Measurements from ENCODE around the gene GRIN2A.

GRIN2A gene

DNA sequence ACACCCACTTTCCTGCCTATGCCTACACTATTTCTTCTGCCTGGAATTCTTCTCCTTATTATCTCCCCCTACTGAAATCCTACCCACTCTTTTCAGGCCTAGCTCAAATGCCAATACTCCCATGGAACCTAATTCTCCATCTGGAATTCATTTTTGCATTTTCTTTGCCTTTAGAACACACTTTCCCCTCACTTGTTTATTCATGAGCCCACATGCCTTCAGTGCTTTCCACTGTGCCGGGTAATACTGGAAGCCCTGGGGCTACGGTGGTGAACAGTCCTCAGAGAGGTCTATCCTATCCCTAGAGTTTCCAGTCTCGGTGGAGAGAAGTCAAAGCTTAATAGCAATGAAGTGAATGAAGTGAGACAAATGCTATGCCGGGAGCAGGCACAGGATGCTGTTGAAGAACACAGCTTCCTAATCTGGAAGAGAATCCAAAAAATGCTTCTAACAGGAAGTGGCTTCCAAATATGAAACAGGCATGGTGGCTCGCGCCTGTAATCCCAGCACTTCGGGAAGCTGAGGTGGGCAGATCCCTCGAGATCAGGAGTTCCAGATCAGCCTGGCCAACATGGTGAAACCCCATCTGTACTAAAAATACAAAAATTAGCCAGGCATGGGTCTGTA is 322.4 kb downstream of the GRIN2A start:
- TF ChIP-seq, protein P1, sequence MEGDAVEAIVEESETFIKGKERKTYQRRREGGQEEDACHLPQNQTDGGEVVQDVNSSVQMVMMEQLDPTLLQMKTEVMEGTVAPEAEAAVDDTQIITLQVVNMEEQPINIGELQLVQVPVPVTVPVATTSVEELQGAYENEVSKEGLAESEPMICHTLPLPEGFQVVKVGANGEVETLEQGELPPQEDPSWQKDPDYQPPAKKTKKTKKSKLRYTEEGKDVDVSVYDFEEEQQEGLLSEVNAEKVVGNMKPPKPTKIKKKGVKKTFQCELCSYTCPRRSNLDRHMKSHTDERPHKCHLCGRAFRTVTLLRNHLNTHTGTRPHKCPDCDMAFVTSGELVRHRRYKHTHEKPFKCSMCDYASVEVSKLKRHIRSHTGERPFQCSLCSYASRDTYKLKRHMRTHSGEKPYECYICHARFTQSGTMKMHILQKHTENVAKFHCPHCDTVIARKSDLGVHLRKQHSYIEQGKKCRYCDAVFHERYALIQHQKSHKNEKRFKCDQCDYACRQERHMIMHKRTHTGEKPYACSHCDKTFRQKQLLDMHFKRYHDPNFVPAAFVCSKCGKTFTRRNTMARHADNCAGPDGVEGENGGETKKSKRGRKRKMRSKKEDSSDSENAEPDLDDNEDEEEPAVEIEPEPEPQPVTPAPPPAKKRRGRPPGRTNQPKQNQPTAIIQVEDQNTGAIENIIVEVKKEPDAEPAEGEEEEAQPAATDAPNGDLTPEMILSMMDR (IDR thresholded peaks at IDR 0.05; ENCODE audit: low read depth, low read length, missing control alignments), result no peak
- in situ Hi-C loops (cut with HindIII; ENCODE audit: low pct_ligation_motif_present, low sequenced_read_pairs), result no loop called here
- Histone ChIP-seq H3K36me3 (replicated peaks) (no peaks in the 10 kb centered on the region), H3K4me3 (ENCODE audit: low read depth, low read length) (no peak overlapping the region), H3K27me3 (replicated peaks) (no peaks in the 10 kb centered on the region), H3K27ac (no peak overlapping the region)
- DNase-seq, result no peak

DNA sequence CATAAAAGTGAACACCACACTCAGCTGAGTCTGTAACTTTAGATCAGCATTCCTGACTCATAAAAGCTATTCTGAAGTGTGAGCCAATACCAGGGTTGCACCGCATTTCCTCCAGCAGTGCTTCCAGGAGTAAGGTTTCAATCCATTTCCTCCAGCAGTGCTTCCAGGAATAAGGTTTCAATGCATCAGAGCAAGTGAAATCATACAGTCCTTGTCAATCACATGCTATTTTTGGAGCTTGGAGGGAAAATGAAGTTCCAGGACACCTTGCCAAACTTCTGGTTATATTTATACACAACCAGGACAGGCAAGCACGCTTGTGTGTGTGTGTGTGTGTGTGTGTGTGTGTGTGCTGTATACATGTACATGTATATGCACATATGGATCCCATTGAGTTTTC is 327.6 kb downstream of the GRIN2A start:
- TF ChIP-seq, protein P1 (IDR thresholded peaks at IDR 0.05; ENCODE audit: low read depth, low read length, missing control alignments), result no peak
- no peak overlapping the region for H3K27ac ChIP-seq

DNA sequence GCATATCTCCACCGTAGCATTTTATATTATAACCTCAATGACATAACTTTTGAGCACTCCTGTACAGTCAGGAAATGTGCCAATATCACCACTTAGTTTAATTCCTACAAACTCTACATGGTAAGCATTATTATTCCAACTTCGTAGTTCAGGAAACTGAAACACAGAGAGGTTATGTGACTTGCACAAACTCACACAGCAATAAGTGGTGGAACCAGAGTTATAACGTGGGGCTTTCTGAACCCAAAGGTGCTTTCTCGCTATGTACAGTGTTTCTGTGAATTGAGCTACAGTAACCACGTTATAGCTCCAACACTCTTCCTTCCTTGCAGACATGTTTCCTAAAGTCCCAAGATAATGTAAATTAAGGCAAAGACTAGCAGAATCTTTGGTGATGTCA is 330.2 kb downstream of the GRIN2A start:
- TF ChIP-seq, protein P1 (IDR thresholded peaks at IDR 0.05; ENCODE audit: low read depth, low read length, missing control alignments), result no peak
- no peak overlapping the region for H3K27ac ChIP-seq
- no peaks in the 10 kb centered on the region for H3K36me3 ChIP-seq (replicated peaks)
- DNase-seq, result no peak
- H3K27me3 ChIP-seq (replicated peaks), result no peaks in the 10 kb centered on the region
- in situ Hi-C loops (cut with HindIII; ENCODE audit: low pct_ligation_motif_present, low sequenced_read_pairs), result no loop called here
- no peak overlapping the region for H3K4me3 ChIP-seq (ENCODE audit: low read depth, low read length)

More for the DNA sequence above, 327.6 kb downstream of the GRIN2A start:
- DNase-seq, result peak; percentile 63
- in situ Hi-C loops (cut with HindIII; ENCODE audit: low pct_ligation_motif_present, low sequenced_read_pairs), result no loop called here
- H3K27me3 ChIP-seq (replicated peaks), result no peaks in the 10 kb centered on the region
- H3K36me3 ChIP-seq (replicated peaks), result no peaks in the 10 kb centered on the region
- no peak overlapping the region for H3K4me3 ChIP-seq (ENCODE audit: low read depth, low read length)

DNA sequence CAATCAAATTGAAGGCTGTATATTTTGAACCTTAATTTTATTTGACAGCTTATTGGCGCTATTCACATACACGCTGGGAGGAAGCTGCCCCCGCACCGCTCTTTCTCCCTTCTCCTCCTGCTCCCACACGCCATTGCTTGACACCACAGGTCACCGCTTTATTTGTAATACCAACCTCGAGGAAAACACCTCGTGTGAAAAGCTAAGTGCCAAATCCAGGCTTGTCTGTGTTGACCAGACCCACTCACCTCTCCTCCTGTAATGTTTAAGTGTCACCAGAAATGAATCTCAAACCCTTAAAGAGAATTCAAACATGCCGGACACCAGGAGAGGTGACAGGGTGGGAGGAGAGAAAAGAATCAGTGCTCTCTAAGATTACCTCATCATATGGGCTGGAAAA is 331.4 kb downstream of the GRIN2A start:
- Histone ChIP-seq H3K36me3 (replicated peaks) (no peaks in the 10 kb centered on the region), H3K27me3 (replicated peaks) (no peaks in the 10 kb centered on the region), H3K4me3 (ENCODE audit: low read depth, low read length) (no peak overlapping the region), H3K27ac (no peak overlapping the region)
- no peak for DNase-seq
- in situ Hi-C loops (cut with HindIII; ENCODE audit: low pct_ligation_motif_present, low sequenced_read_pairs), result no loop called here
- TF ChIP-seq, protein P1 (IDR thresholded peaks at IDR 0.05; ENCODE audit: low read depth, low read length, missing control alignments), result no peak

DNA sequence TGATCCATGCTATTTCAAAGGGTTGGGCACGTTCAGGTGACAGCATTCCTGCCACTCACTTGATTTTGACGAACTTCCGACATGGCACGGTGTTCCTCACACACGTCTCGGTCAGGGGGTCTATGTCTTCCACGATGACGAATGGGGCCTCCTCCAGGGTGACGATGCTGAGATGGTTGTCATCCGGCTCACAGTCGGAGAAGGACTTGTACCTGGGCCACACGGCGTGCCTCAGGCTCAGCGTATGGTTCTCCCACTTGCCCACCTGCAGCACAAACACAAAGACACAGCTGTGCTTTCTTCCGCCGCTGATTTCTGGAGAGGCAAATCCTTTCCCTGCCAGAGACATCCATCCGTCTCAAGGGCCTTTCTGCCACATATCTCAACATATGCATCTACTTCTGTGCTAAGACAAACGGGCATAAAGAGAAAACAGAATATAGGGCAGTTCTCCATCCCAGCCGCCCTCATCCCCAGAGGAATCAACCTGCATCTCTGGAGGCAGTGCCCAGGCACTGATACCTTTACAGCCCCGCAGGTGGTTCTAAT is 332.5 kb downstream of the GRIN2A start:
- H3K4me3 ChIP-seq (ENCODE audit: low read depth, low read length), result no peak overlapping the region
- in situ Hi-C loops (cut with HindIII; ENCODE audit: low pct_ligation_motif_present, low sequenced_read_pairs), result no loop called here
- H3K27me3 ChIP-seq (replicated peaks), result no peaks in the 10 kb centered on the region
- DNase-seq, result no peak
- TF ChIP-seq, protein P1 (IDR thresholded peaks at IDR 0.05; ENCODE audit: low read depth, low read length, missing control alignments), result no peak
- H3K27ac ChIP-seq, result no peak overlapping the region
- no peaks in the 10 kb centered on the region for H3K36me3 ChIP-seq (replicated peaks)

DNA sequence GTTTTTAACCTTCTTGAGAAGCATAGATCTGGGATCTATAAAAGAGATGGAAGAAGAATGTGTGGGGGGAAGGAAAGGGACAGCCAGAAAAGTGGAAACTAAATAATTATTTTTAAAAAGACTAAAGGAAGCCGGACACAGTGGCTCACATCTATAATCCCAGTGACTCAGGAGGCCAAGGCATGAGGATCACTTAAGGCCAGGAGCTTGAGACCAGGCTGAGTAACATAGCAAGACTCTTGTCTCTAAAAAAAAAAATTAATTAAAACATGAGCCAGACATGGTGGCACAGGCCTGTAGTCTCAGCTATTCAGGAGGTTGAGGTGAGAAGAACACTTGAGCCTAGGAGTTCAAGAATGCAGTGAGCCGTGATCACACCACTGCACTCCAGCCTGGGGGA is 335.1 kb downstream of the GRIN2A start:
- Histone ChIP-seq H3K27me3 (replicated peaks) (no peaks in the 10 kb centered on the region), H3K4me3 (ENCODE audit: low read depth, low read length) (no peak overlapping the region), H3K36me3 (replicated peaks) (no peaks in the 10 kb centered on the region), H3K27ac (peak overlapping the region; percentile 72)
- no peak for DNase-seq
- TF ChIP-seq, protein P1 (IDR thresholded peaks at IDR 0.05; ENCODE audit: low read depth, low read length, missing control alignments), result no peak
- in situ Hi-C loops (cut with HindIII; ENCODE audit: low pct_ligation_motif_present, low sequenced_read_pairs), result no loop called here
